MM.1S (cell line): ENCODE data around the gene TRDN.
"Not testable (repeated sequence)": the region's sequence is repeated elsewhere in the genome, so short reads cannot be mapped to it uniquely, and the experiment has no call there.

Experiments
- CTCF ChIP-seq: fragments of 300-600 bp; sonication (generic); IDR thresholded peaks from 2 replicates; pipeline ENCODE4 v1.5.1; 2016; ENCODE audit warnings: antibody characterized with exemption, low read length, mixed read lengths
- EZH2 ChIP-seq: fragments of 300-600 bp; sonication (generic); optimal IDR thresholded peaks from 2 replicates; pipeline ENCODE3; 2017; ENCODE audit warnings: low read depth, mild to moderate bottlenecking, antibody characterized with exemption, low read length, mixed read lengths

GRCh38 chr6:123453071-123453470 lies 183.7 kb downstream of the TRDN start:
- not testable (repeated sequence) for TF ChIP-seq EZH2, CTCF
